PC-9 (cell line): ENCODE results near the gene CECR2. TPM values are rescaled to one million over a fixed set of nuclear protein-coding genes. Genes with fewer than 3 reads are reported as not detected.

Experiments
- BruUV-seq: library from RNA; stranded (reverse); fragments of 400-500 nt; replicated peaks from 2 replicates; lab custom pipeline; 2021; lab: Mats Ljungman, UMichigan
- CTCF ChIA-PET: fragments of 300-600 bp; sonication (Branson Sonifier 250); formaldehyde crosslinking; loops from one replicate; lab custom pipeline; 2022; ENCODE audit warnings: antibody characterized with exemption; lab: Charles Lee
- POLR2A ChIA-PET: fragments of 300-600 bp; sonication (Branson Sonifier 250); formaldehyde crosslinking; loops from one replicate; lab custom pipeline; 2022; ENCODE audit warnings: antibody characterized with exemption; ENCODE audit not compliant: unreplicated experiment; lab: Charles Lee
- DNase-seq, 2 experiments: peaks; one replicate each; pipeline versions ENCODE4 v3.0.0 to v3.0.0-alpha.2; 2015 to 2022; ENCODE audit warnings: mixed read lengths in 1 of 2
- H2AFZ ChIP-seq: fragments of 200-600 bp; sonication (generic); 2 replicates; pipeline ENCODE4 v1.8.1; 2017; ENCODE audit warnings: antibody characterized with exemption
- H3F3A ChIP-seq: fragments of 200-600 bp; sonication (generic); 2 replicates; pipeline ENCODE4 v1.8.1; 2017; ENCODE audit warnings: antibody characterized with exemption, mild to moderate bottlenecking, low read depth; ENCODE audit not compliant: insufficient read depth
- H3K27ac ChIP-seq: fragments of 200-600 bp; sonication (generic); 2 replicates; pipeline ENCODE4 v1.6.1; 2016; ENCODE audit warnings: mixed run types
- H3K27me3 ChIP-seq: fragments of 200-600 bp; sonication (generic); 2 replicates; pipeline ENCODE4 v1.6.1; 2016; ENCODE audit warnings: low read depth, mixed run types; ENCODE audit not compliant: insufficient read depth
- H3K36me3 ChIP-seq: fragments of 200-600 bp; sonication (generic); 2 replicates; pipeline ENCODE4 v1.6.1; 2016; ENCODE audit warnings: low read depth, mixed run types
- H3K4me1 ChIP-seq: fragments of 200-600 bp; sonication (generic); replicated peaks from 2 replicates; pipeline ENCODE4 v1.6.1; 2016; ENCODE audit warnings: mixed run types; ENCODE audit not compliant: insufficient read depth
- H3K4me2 ChIP-seq: fragments of 200-600 bp; sonication (generic); 2 replicates; pipeline ENCODE4 v1.6.1; 2017; ENCODE audit warnings: mixed run types
- H3K4me3 ChIP-seq: fragments of 200-600 bp; sonication (generic); 2 replicates; pipeline ENCODE4 v1.6.1; 2016; ENCODE audit warnings: mixed run types
- H3K79me2 ChIP-seq: fragments of 200-600 bp; sonication (generic); 2 replicates; pipeline ENCODE4 v1.6.1; 2017; ENCODE audit warnings: low read depth, mixed run types
- H3K9me2 ChIP-seq: fragments of 200-600 bp; sonication (generic); 2 replicates; pipeline ENCODE4 v1.8.1; 2017; ENCODE audit warnings: mild to moderate bottlenecking; ENCODE audit not compliant: insufficient read depth
- H3K9me3 ChIP-seq: fragments of 200-600 bp; sonication (generic); 2 replicates; pipeline ENCODE4 v1.8.1; 2016; ENCODE audit warnings: low read depth; ENCODE audit not compliant: insufficient read depth
- H4K20me1 ChIP-seq: fragments of 200-600 bp; sonication (generic); 2 replicates; pipeline ENCODE4 v1.8.1; 2017; ENCODE audit not compliant: insufficient read depth
- CTCF ChIP-seq: fragments of 200-600 bp; sonication (generic); conservative IDR thresholded peaks from 2 replicates; pipeline ENCODE4 v1.6.1; 2017; ENCODE audit warnings: mixed run types, antibody characterized with exemption, mild to moderate bottlenecking, moderate library complexity
- EZH2 ChIP-seq: fragments of 200-600 bp; sonication (generic); IDR thresholded peaks from 2 replicates; pipeline ENCODE4 v1.8.0; 2017; ENCODE audit warnings: antibody characterized with exemption, low read depth
- intact Hi-C: fragments of 100-400 bp; cut with micrococcal nuclease; formaldehyde crosslinking; loops from one replicate; pipeline ENCODE4 v1.10.0; 2022; ENCODE audit not compliant: unreplicated experiment
- total RNA-seq: library from RNA; stranded (reverse); gene quantifications from 2 replicates; pipeline ENCODE4 v1.2.3, GENCODE V29; 2021

The CECR2 gene
- total RNA-seq, 1 experiment from 2014 or later, result not detected

- Histone ChIP-seq H3K4me3 (no peak overlapping the region), H3K27ac (peak overlapping the region; percentile 76), H3K27me3 (no peaks in the 10 kb centered on the region), H3F3A (peaks cover 15% of the 10 kb centered on the region), H3K9me2 (no peaks in the 10 kb centered on the region), H2AFZ (0 out of 2 replicates have a peak overlapping the region, but pooled peaks have one; percentile 43), H3K4me1 (peaks cover 14% of the 10 kb centered on the region; the same call in 1 of the 2 replicates), H3K4me2 (peak overlapping the region; percentile 25; the same call in 1 of the 2 replicates), H3K36me3 (no peaks in the 10 kb centered on the region), H4K20me1 (no peaks in the 10 kb centered on the region), H3K79me2 (no peaks in the 10 kb centered on the region), H3K9me3 (no peaks in the 10 kb centered on the region)
- BruUV-seq, result no TSS peak
- TF ChIP-seq CTCF, result no peak
- TF ChIP-seq EZH2, result no peak
- no peak for DNase-seq
- intact Hi-C loops, result loop anchor here (1.0 kb wide), 1 partner anchor 58 kb away; no protein-coding TSS in a partner anchor
- ChIA-PET CTCF (no interaction called here), POLR2A (no interaction called here)
These were observed 206.4 kb downstream of the CECR2 start for GRCh38 chr22:17575681-17576080.

- DNase-seq, result peak; percentile 74 to 94
- Histone ChIP-seq H2AFZ (0 out of 2 replicates have a peak overlapping the region, but pooled peaks have one; percentile 43), H3K36me3 (no peaks in the 10 kb centered on the region), H3K27me3 (no peaks in the 10 kb centered on the region), H3K4me2 (peak overlapping the region; percentile 25; the same call in 1 of the 2 replicates), H3F3A (peaks cover 15% of the 10 kb centered on the region), H3K4me1 (peaks cover 14% of the 10 kb centered on the region; the same call in 1 of the 2 replicates), H4K20me1 (no peaks in the 10 kb centered on the region), H3K4me3 (no peak overlapping the region), H3K9me3 (no peaks in the 10 kb centered on the region), H3K27ac (peak overlapping the region; percentile 76), H3K9me2 (no peaks in the 10 kb centered on the region), H3K79me2 (no peaks in the 10 kb centered on the region)
- intact Hi-C loops, result loop anchor here (1.0 kb wide), 1 partner anchor 57 kb away; no protein-coding TSS in a partner anchor
- ChIA-PET POLR2A (interaction anchor here (0.7 kb wide), 1 partner anchor 394 kb away, joined by 3 read pairs; no protein-coding TSS in a partner anchor), CTCF (no interaction called here)
- no TSS peak for BruUV-seq
- no peak for TF ChIP-seq EZH2
- TF ChIP-seq CTCF, result no peak
These were observed 207.2 kb downstream of the CECR2 start for GRCh38 chr22:17576470-17576869.

- H4K20me1 ChIP-seq, result no peaks in the 10 kb centered on the region
- ChIA-PET POLR2A (no interaction called here), CTCF (interaction anchor here (0.5 kb wide), 1 partner anchor 407 kb away, joined by 3 read pairs; no protein-coding TSS in a partner anchor)
- no TSS peak for BruUV-seq
- peaks cover 14% of the 10 kb centered on the region; the same call in 1 of the 2 replicates for H3K4me1 ChIP-seq
- intact Hi-C loops, result no loop called here
- H3K4me2 ChIP-seq, result no peak overlapping the region
- H3F3A ChIP-seq, result peaks cover 15% of the 10 kb centered on the region
- no peak for DNase-seq
- H3K27me3 ChIP-seq, result no peaks in the 10 kb centered on the region
- H3K9me2 ChIP-seq, result no peaks in the 10 kb centered on the region
- no peaks in the 10 kb centered on the region for H3K36me3 ChIP-seq
- no peak overlapping the region for H2AFZ ChIP-seq
- H3K79me2 ChIP-seq, result no peaks in the 10 kb centered on the region
- TF ChIP-seq CTCF, result no peak
- no peak for TF ChIP-seq EZH2
- no peak overlapping the region for H3K27ac ChIP-seq
- H3K9me3 ChIP-seq, result no peaks in the 10 kb centered on the region
- no peak overlapping the region for H3K4me3 ChIP-seq
These were observed 209.0 kb downstream of the CECR2 start for GRCh38 chr22:17578136-17578754.
